Spleen (tissue), 11 donors: ENCODE measurements around the gene SIX5. TPM values are rescaled to one million over a fixed set of nuclear protein-coding genes. Genes with fewer than 3 reads are reported as not detected.
A peak's percentile ranks its signal among the peaks of the same experiment; 100 is the strongest.

ENCODE experiments used
- DNase-seq: peaks from one replicate; pipeline ENCODE4 v3.0.0-alpha.2; 2020
- H3K27ac ChIP-seq, 8 donors: fragments of 200-600 bp; sonication (generic) in 7 of 8; 1 replicate in 4 of 8; 2 replicates in 4 of 8; pipeline versions ENCODE4 v1.5.0 to v1.8.0; 2016 to 2021; ENCODE audit warnings: inconsistent platforms in 4 of 8, mild to moderate bottlenecking in 4 of 8, moderate library complexity in 1 of 8
- H3K27me3 ChIP-seq, 7 donors: fragments of 200-600 bp; sonication (generic) in 6 of 7; replicated peaks in 1 of 7; 1 replicate in 4 of 7; 2 replicates in 3 of 7; pipeline versions ENCODE4 v1.5.0 to v1.8.0; 2016 to 2021; ENCODE audit warnings: inconsistent platforms in 3 of 7, mild to moderate bottlenecking in 1 of 7
- H3K36me3 ChIP-seq, 6 donors: fragments of 200-600 bp; sonication (generic) in 5 of 6; 1 replicate in 4 of 6; 2 replicates in 2 of 6; pipeline versions ENCODE4 v1.5.0 to v1.8.0; 2016 to 2021; ENCODE audit warnings: inconsistent platforms in 2 of 6
- H3K4me1 ChIP-seq, 6 donors: fragments of 200-600 bp; sonication (generic) in 5 of 6; 1 replicate in 3 of 6; 2 replicates in 3 of 6; pipeline versions ENCODE4 v1.5.0 to v1.8.0; 2016 to 2021; ENCODE audit warnings: inconsistent platforms in 3 of 6
- H3K4me3 ChIP-seq, 8 donors: fragments of 200-600 bp; sonication (generic) in 7 of 8; 1 replicate in 4 of 8; 2 replicates in 4 of 8; pipeline versions ENCODE4 v1.5.0 to v1.8.0; 2016 to 2021; ENCODE audit warnings: inconsistent platforms in 4 of 8, mild to moderate bottlenecking in 4 of 8, moderate library complexity in 2 of 8
- H3K9me3 ChIP-seq, 8 donors: fragments of 200-600 bp; sonication (generic) in 7 of 8; 1 replicate in 4 of 8; 2 replicates in 4 of 8; pipeline versions ENCODE4 v1.5.0 to v1.8.0; 2016 to 2021; ENCODE audit warnings: inconsistent platforms in 4 of 8
- CTCF ChIP-seq, 11 experiments: fragments of 200-600 bp in 7 of 11; fragments of 450-650 bp in 4 of 11; sonication (generic) in 4 of 11; IDR thresholded peaks in 8 of 11; conservative IDR thresholded peaks in 3 of 11; 1 replicate in 7 of 11; 2 replicates in 4 of 11; pipeline versions ENCODE4 v1.4.0 to v1.8.0; 2016 to 2021; ENCODE audit warnings: antibody characterized with exemption in 11 of 11, inconsistent platforms in 4 of 11, mild to moderate bottlenecking in 1 of 11
- POLR2A ChIP-seq, 3 donors: fragments of 450-650 bp; IDR thresholded peaks; one replicate each; pipeline ENCODE4 v1.5.1; 2017; ENCODE audit warnings: antibody characterized with exemption in 3 of 3, mild to moderate bottlenecking in 1 of 3
- POLR2AphosphoS5 ChIP-seq, 3 donors: sonication (generic); formaldehyde crosslinking; IDR thresholded peaks; one replicate each; pipeline ENCODE4 v1.5.1; 2017; ENCODE audit warnings: antibody characterized with exemption in 3 of 3
- WGBS, 5 donors: extraction: QIAGEN DNeasy Blood & Tissue Kit in 3 of 5; methylation state at CpG; one replicate each; pipeline versions ENCODE4 v1.1.5 to v1.1.7; 2013 to 2018; 5-methylcytosine and 5-hydroxymethylcytosine counted together
- intact Hi-C: fragments of 100-400 bp; cut with DNase I; formaldehyde crosslinking; loops from one replicate; pipeline ENCODE4 v1.15.0; 2023; ENCODE audit warnings: low total_unique reads
- polyA plus RNA-seq, 3 donors: library from polyadenylated mRNA; stranded (reverse); fragments of 200-250 nt; gene quantifications; one replicate each; pipeline ENCODE4 v1.2.1, GENCODE V29; 2013
- total RNA-seq, 7 donors: library from RNA; depleted of rRNA in 3 of 7; stranded (reverse); fragments of >200 nt in 3 of 7; fragmentation: NEBNext Ultra II Directional in 4 of 7; extraction: Animal tissue kit (Norgen Biotek cat#: 25700) in 4 of 7; gene quantifications; one replicate each; pipeline versions ENCODE4 v1.1.0 to v1.2.1, GENCODE V29; 2016 to 2021
- donor health status: healthy with polysubstance abuse.
- donor health status: DM: no; HTN: no; CAD: no; lungs with moderate emphysema.
- donor health status: DM: no; HTN: no; CAD: no.
- donor health status: Bipolar disorder and iron deficiency.
- donor health status: healthy.
- donor health status: DM: no; HTN: no; CAD: no.
- donor health status: DM: yes; HTN: yes; CAD: no.

SIX5 gene
- total and polyA plus RNA-seq, 10 donors: 4.4 to 13.2 (median 8.1) TPM

GRCh38 chr19:45782820-45783785, 14.1 kb upstream of the SIX5 start:
- Histone ChIP-seq H3K4me1 (peaks cover 10 to 69% (median 52%) of the 10 kb centered on the region in 6 donors), H3K36me3 (peaks cover 0 to 44% (median 28%) of the 10 kb centered on the region in 6 donors), H3K9me3 (no peaks in the 10 kb centered on the region), H3K27me3 (peaks cover 0 to 97% (median 0%) of the 10 kb centered on the region in 7 donors), H3K27ac (peak overlapping the region; percentile 27 to 71 (median 58)), H3K4me3 (no peak overlapping the region)
- 69 to 88% (median 79%) methylated on average over 26 of the region's 26 CpGs for WGBS, 5 donors
- TF ChIP-seq POLR2AphosphoS5 (IDR thresholded peaks at IDR 0.05): peak in 2 of 3 donors; percentile 11 to 22
- TF ChIP-seq POLR2A (IDR thresholded peaks at IDR 0.05): no peak
- intact Hi-C loops: no loop called here
- no peak for DNase-seq

- Histone ChIP-seq H3K27ac (peak within 1 kb of the TSS; percentile 19 to 71 (median 58)), H3K36me3 (peaks cover 0 to 44% (median 31%) of the 10 kb centered on the region in 6 donors), H3K4me1 (peaks cover 10 to 69% (median 52%) of the 10 kb centered on the region in 6 donors), H3K9me3 (no peaks in the 10 kb centered on the region), H3K4me3 (peak within 1 kb of the TSS in 7 of 8 donors; percentile 13 to 54 (median 29)), H3K27me3 (peaks cover 0 to 97% (median 0%) of the 10 kb centered on the region in 7 donors)
- peak in 2 of 3 donors; percentile 29 to 41 for TF ChIP-seq POLR2AphosphoS5 (IDR thresholded peaks at IDR 0.05)
- no peak for TF ChIP-seq CTCF (IDR thresholded peaks at IDR 0.05 in 8 of 11, conservative IDR thresholded peaks at IDR 0.05 in 3 of 11)
- whole genome bisulfite sequencing, 5 donors: 36 to 62% (median 59%) methylated on average over 6 to 18 of the region's 18 CpGs
- DNase-seq: no peak
- intact Hi-C loops: no loop called here
These were observed 13.2 kb upstream of the SIX5 start, which contains the start of gene DMPK for GRCh38 chr19:45782162-45782691. Gene DMPK (minus strand): TSS chr19:45782490. CDS start chr19:45782352, 138 bp downstream.

GRCh38 chr19:45781214-45782161, 12.4 kb upstream of the SIX5 start:
- intact Hi-C loops: no loop called here
- H3K4me1 ChIP-seq: peaks cover 10 to 69% (median 52%) of the 10 kb centered on the region in 6 donors
- 65 to 77% (median 70%) methylated on average over 12 to 17 of the region's 17 CpGs for WGBS, 5 donors

More at GRCh38 chr19:45781214-45782161, 12.4 kb upstream of the SIX5 start:
- Histone ChIP-seq H3K9me3 (no peaks in the 10 kb centered on the region), H3K4me3 (peak overlapping the region in 7 of 8 donors; percentile 13 to 54 (median 29)), H3K27ac (peak overlapping the region in 5 of 8 donors; percentile 27 to 71 (median 59)), H3K36me3 (peaks cover 0 to 44% (median 31%) of the 10 kb centered on the region in 6 donors), H3K27me3 (peaks cover 0 to 97% (median 0%) of the 10 kb centered on the region in 7 donors)
- TF ChIP-seq CTCF (IDR thresholded peaks at IDR 0.05 in 8 of 11, conservative IDR thresholded peaks at IDR 0.05 in 3 of 11) (no peak), POLR2AphosphoS5 (IDR thresholded peaks at IDR 0.05) (peak in 1 of 3 donors; percentile 44)
- no peak for DNase-seq
